ENCODE measurements around the gene MADD.

MADD gene

GRCh38 chr11:47276923-47277322 lies 7.0 kb downstream of the MADD start:
- TF ChIP-seq, protein P1, sequence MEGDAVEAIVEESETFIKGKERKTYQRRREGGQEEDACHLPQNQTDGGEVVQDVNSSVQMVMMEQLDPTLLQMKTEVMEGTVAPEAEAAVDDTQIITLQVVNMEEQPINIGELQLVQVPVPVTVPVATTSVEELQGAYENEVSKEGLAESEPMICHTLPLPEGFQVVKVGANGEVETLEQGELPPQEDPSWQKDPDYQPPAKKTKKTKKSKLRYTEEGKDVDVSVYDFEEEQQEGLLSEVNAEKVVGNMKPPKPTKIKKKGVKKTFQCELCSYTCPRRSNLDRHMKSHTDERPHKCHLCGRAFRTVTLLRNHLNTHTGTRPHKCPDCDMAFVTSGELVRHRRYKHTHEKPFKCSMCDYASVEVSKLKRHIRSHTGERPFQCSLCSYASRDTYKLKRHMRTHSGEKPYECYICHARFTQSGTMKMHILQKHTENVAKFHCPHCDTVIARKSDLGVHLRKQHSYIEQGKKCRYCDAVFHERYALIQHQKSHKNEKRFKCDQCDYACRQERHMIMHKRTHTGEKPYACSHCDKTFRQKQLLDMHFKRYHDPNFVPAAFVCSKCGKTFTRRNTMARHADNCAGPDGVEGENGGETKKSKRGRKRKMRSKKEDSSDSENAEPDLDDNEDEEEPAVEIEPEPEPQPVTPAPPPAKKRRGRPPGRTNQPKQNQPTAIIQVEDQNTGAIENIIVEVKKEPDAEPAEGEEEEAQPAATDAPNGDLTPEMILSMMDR (IDR thresholded peaks at IDR 0.05) = no peak
- Histone ChIP-seq H3K4me1 (no peaks in the 10 kb centered on the region), H3K9ac (no peak overlapping the region), H2AFZ (no peak overlapping the region), H3K27me3 (ENCODE audit: control insufficient read depth, insufficient read depth, low read length) (no peaks in the 10 kb centered on the region), H3K27ac (no peak overlapping the region), H3K9me3 (ENCODE audit: control insufficient read depth, low read length) (no peaks in the 10 kb centered on the region), H3K4me2 (ENCODE audit: low read length) (no peak overlapping the region), H3K4me3 (ENCODE audit: low read depth, low read length) (no peak overlapping the region), H3K79me2 (peaks cover 9% of the 10 kb centered on the region), H3K36me3 (ENCODE audit: control insufficient read depth, insufficient read depth, low read length) (no peaks in the 10 kb centered on the region)

GRCh38 chr11:47278058-47278457 lies 8.1 kb downstream of the MADD start:
- no peaks in the 10 kb centered on the region for H3K36me3 ChIP-seq (ENCODE audit: control insufficient read depth, insufficient read depth, low read length)
- no peaks in the 10 kb centered on the region for H3K27me3 ChIP-seq (ENCODE audit: control insufficient read depth, insufficient read depth, low read length)

DNA sequence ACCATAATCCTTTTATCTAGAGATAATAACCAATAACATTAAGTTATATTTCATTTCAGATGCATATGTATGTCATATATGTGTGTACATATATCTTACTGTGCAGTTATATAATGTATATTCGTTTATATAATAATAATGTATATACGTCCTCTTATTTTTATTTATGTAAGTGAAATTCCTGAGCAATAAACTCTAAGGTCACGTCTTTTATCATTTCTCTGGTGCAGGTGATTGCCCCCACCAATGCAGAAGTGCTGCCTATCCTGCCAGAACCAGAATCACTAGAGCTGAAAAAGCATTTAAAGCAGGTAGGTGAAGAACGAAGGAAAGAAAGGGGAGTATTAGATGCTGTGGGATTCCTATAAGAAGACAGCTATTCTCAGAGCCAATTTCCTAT lies 8.8 kb downstream of the MADD start:
- TF ChIP-seq, protein P1 (IDR thresholded peaks at IDR 0.05) = no peak
- H3K36me3 ChIP-seq (ENCODE audit: control insufficient read depth, insufficient read depth, low read length) = no peaks in the 10 kb centered on the region
- no peak overlapping the region for H3K9ac ChIP-seq
- no peak overlapping the region for H3K27ac ChIP-seq
- H2AFZ ChIP-seq = no peak overlapping the region
- no peaks in the 10 kb centered on the region for H3K4me1 ChIP-seq
- H3K4me2 ChIP-seq (ENCODE audit: low read length) = no peak overlapping the region
- H3K79me2 ChIP-seq = peaks cover 5% of the 10 kb centered on the region
- H3K9me3 ChIP-seq (ENCODE audit: control insufficient read depth, low read length) = no peaks in the 10 kb centered on the region
- H3K4me3 ChIP-seq (ENCODE audit: low read depth, low read length) = no peak overlapping the region
- H3K27me3 ChIP-seq (ENCODE audit: control insufficient read depth, insufficient read depth, low read length) = no peaks in the 10 kb centered on the region

More at GRCh38 chr11:47278058-47278457, 8.1 kb downstream of the MADD start:
- H3K79me2 ChIP-seq = peaks cover 5% of the 10 kb centered on the region
- TF ChIP-seq, protein P1 (IDR thresholded peaks at IDR 0.05) = no peak
- no peak overlapping the region for H3K27ac ChIP-seq
- H3K4me1 ChIP-seq = no peaks in the 10 kb centered on the region
- no peak overlapping the region for H3K4me3 ChIP-seq (ENCODE audit: low read depth, low read length)
- no peak overlapping the region for H3K4me2 ChIP-seq (ENCODE audit: low read length)
- H3K9me3 ChIP-seq (ENCODE audit: control insufficient read depth, low read length) = no peaks in the 10 kb centered on the region
- no peak overlapping the region for H3K9ac ChIP-seq
- no peak overlapping the region for H2AFZ ChIP-seq

GRCh38 chr11:47280099-47280498 lies 10.2 kb downstream of the MADD start:
- Histone ChIP-seq H3K27me3 (ENCODE audit: control insufficient read depth, insufficient read depth, low read length) (no peaks in the 10 kb centered on the region), H3K27ac (no peak overlapping the region), H3K9ac (no peak overlapping the region), H3K4me3 (ENCODE audit: low read depth, low read length) (no peak overlapping the region), H3K4me2 (ENCODE audit: low read length) (no peak overlapping the region), H3K36me3 (ENCODE audit: control insufficient read depth, insufficient read depth, low read length) (no peaks in the 10 kb centered on the region), H3K9me3 (ENCODE audit: control insufficient read depth, low read length) (no peaks in the 10 kb centered on the region), H3K79me2 (peaks cover 5% of the 10 kb centered on the region), H3K4me1 (no peaks in the 10 kb centered on the region), H2AFZ (no peak overlapping the region)
- TF ChIP-seq, protein P1 (IDR thresholded peaks at IDR 0.05) = no peak

GRCh38 chr11:47280860-47281259 lies 10.9 kb downstream of the MADD start:
- no peaks in the 10 kb centered on the region for H3K4me1 ChIP-seq
- no peak overlapping the region for H3K4me2 ChIP-seq (ENCODE audit: low read length)
- no peak overlapping the region for H3K9ac ChIP-seq
- no peak overlapping the region for H2AFZ ChIP-seq
- peaks cover 3% of the 10 kb centered on the region for H3K79me2 ChIP-seq
- H3K27me3 ChIP-seq (ENCODE audit: control insufficient read depth, insufficient read depth, low read length) = no peaks in the 10 kb centered on the region
- H3K27ac ChIP-seq = no peak overlapping the region
- H3K4me3 ChIP-seq (ENCODE audit: low read depth, low read length) = no peak overlapping the region
- TF ChIP-seq, protein P1 (IDR thresholded peaks at IDR 0.05) = no peak
- H3K9me3 ChIP-seq (ENCODE audit: control insufficient read depth, low read length) = no peaks in the 10 kb centered on the region
- H3K36me3 ChIP-seq (ENCODE audit: control insufficient read depth, insufficient read depth, low read length) = no peaks in the 10 kb centered on the region
